Astrocyte (in vitro differentiated cells and primary cell): ENCODE measurements around the gene SLC2A8.

Experiments used
- EZH2 ChIP-seq: IDR thresholded peaks from 2 replicates; pipeline ENCODE4 v1.6.1; 2012; ENCODE audit warnings: mild to moderate bottlenecking, low read length, inconsistent platforms; ENCODE audit not compliant: insufficient read depth
- TF ChIP-seq, protein P1 (sequence below): IDR thresholded peaks from 2 replicates; pipeline ENCODE4 v1.5.1; 2011; ENCODE audit warnings: low read depth, mild to moderate bottlenecking, inconsistent platforms, low read length, moderate library complexity; ENCODE audit not compliant: insufficient read depth

DNA sequence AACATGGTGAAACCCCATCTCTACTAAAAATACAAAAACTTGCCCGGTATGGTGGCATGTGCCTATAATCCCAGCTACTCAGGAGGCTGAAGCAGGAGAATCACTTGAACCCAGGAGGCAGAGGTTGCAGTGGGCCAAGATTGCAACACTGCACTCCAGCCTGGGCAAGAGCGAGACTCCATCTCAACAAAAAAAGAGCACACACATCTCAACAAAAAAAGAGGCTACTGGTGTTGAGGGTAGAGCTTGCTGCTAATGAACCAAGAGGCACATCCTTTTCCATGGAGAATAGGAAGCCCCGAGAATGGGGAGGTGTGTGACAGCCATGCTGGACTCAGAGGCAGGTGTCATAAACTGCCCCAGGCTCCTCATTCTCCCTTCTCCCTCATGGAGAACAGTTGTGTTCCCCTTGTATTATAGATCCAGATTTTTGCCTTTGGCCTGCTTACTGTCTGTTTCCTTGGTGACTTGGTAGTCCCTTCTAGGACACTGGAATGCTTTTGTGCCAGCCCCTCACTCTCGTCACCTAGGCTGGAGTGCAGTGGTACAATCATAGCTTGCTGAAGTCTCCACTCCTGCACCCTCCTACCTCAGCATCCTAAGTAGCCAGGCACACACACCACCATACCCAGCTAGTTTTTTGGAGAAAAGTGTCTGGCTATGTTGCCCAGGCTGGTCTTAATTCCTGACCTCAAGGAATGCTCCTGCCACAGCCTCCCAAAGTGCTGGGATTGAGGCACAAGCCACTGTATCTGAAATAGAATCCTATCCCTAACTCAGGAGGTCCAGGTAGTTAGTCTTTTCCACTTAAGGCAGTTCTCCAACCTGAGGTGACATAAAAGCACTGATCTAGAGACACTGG is 49.1 kb downstream of the SLC2A8 start:
- TF ChIP-seq, protein P1, sequence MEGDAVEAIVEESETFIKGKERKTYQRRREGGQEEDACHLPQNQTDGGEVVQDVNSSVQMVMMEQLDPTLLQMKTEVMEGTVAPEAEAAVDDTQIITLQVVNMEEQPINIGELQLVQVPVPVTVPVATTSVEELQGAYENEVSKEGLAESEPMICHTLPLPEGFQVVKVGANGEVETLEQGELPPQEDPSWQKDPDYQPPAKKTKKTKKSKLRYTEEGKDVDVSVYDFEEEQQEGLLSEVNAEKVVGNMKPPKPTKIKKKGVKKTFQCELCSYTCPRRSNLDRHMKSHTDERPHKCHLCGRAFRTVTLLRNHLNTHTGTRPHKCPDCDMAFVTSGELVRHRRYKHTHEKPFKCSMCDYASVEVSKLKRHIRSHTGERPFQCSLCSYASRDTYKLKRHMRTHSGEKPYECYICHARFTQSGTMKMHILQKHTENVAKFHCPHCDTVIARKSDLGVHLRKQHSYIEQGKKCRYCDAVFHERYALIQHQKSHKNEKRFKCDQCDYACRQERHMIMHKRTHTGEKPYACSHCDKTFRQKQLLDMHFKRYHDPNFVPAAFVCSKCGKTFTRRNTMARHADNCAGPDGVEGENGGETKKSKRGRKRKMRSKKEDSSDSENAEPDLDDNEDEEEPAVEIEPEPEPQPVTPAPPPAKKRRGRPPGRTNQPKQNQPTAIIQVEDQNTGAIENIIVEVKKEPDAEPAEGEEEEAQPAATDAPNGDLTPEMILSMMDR = no peak
- TF ChIP-seq EZH2 = no peak
